Measurements from ENCODE around the gene RAB39A.

The RAB39A gene

DNA sequence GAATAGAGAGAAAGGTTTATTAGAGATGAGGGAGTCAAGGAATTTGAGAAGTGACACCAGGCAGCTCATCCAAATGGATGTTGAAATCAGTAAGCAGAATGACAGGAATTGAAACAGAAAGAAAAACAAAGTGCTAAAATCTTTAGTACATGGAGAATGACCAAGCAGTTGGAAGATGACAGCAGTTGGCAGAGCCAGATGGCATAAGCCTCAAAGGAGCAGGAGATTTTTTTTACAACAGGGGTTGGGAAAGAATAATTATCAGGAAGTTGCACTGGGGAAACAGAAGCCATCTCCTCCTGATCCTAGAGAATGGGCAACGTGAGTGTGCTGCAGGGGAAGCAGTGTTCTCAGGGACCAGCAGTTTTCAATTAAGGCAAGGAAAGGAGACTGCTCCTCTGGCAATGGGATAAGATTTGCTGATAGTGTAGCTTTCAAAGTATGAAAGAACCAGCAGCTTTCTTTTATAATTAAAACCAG, 28.9 kb downstream of the RAB39A start:
- no peak for FAIRE-seq
- DNase-seq (ENCODE audit: low spot score): no peak

- DNase-seq (ENCODE audit: low spot score) (no peak), FAIRE-seq (no peak)
These were observed 33.2 kb downstream of the RAB39A start for GRCh38 chr11:107961480-107961879.

DNA sequence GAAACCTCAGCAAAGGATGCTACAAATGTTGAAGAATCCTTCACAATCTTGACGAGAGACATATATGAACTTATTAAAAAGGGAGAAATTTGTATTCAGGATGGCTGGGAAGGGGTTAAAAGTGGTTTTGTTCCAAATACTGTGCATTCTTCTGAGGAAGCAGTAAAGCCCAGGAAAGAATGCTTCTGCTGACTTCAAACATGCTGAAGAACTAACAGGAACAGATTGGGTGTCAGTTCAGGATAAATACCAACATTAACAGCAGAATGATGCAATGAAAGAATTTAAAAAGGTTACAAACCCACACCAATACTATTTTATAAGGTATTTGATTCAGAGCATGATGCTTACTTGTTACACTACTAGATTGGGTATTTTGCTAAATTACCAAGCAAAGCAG, 33.9 kb downstream of the RAB39A start:
- FAIRE-seq (no peak), DNase-seq (ENCODE audit: low spot score) (no peak)

GRCh38 chr11:107963091-107963490, 34.8 kb downstream of the RAB39A start:
- no peak for DNase-seq (ENCODE audit: low spot score)
- FAIRE-seq: no peak

GRCh38 chr11:107969219-107969618, 41.0 kb downstream of the RAB39A start:
- FAIRE-seq: no peak
- DNase-seq (ENCODE audit: low spot score): no peak

GRCh38 chr11:107970049-107970448, 41.8 kb downstream of the RAB39A start:
- FAIRE-seq: no peak
- DNase-seq (ENCODE audit: low spot score): no peak

- no peak for FAIRE-seq
These were observed 45.4 kb downstream of the RAB39A start for GRCh38 chr11:107973641-107974040.

DNA sequence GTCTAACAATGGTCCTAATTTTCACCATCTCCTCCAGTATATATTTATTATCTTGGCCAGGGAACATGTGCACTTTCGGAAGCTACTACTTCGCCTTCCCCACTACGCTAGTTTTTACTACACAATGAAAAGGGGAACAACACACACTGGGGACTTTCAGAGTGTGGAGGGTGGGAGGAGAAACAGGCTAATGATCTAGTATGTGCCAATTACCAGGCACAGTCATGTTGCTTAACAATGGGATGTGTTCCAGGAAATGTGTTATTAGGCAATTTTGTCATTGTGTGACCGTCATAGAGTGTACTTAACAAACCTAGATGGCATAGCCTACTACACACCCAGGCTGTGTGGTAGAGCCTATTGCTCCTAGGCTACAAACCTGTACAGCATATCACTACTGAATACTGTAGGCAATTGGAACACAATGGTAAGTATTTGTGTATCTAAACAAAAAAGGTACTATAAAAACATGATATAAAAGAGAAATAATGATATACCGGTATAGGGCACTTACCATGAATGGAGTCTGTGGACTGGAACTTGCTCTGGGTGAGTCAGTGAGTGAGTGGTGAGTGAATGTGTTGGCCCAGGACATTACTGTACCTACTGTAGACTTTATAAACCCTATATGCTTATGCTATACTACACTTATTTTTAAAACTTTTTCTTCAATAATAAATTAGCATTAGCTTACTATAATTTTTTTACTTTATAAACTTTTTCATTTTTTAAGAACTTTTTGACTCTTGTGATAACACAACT, 60.3 kb downstream of the RAB39A start:
- FAIRE-seq: peak; percentile 71
- peak; percentile 7 for DNase-seq (ENCODE audit: low spot score)

More at GRCh38 chr11:107973641-107974040, 45.4 kb downstream of the RAB39A start:
- DNase-seq (ENCODE audit: low spot score): no peak

- FAIRE-seq: no peak
- no peak for DNase-seq (ENCODE audit: low spot score)
These were observed 63.7 kb downstream of the RAB39A start for GRCh38 chr11:107991868-107992414.

DNA sequence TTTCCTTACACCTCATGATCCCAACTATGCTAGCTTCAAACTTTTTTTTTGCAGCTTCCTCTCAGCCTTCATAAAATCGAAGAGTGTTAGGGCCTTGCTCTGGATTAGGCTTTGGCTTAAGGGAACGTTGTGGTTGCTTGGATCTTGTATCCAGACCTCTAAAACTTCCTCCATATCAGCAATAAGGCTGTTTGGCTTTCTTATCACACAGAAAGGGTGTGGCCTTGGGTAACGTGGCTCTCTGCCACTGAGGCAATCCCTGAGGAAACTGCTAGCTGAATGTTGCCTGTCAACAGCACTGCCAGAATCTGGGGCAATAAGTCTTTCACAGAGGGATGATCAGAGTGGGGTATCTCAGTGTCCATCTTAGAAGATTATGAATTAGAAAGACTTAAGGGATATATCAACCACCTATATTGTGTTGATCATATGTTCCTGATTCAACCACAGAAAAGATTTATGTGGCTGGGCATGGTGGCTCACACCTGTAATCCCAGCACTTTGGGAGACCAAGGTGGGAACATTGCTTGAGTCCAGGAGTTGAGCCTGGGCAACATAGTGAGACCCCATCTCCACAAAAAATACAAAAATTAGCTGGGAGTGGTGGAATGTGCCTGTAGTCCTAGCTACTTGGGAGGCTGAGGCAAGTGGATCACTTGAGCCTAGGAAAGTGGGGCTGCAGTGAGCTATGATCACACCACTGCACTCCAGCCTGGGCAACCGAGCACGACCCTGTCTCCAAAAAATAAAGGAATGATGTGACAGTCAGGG, 67.9 kb downstream of the RAB39A start:
- FAIRE-seq: no peak
- no peak for DNase-seq (ENCODE audit: low spot score)

- DNase-seq (ENCODE audit: low spot score) (no peak), FAIRE-seq (no peak)
These were observed 70.5 kb downstream of the RAB39A start for GRCh38 chr11:107998761-107999160.

GRCh38 chr11:107999759-108000455, 71.7 kb downstream of the RAB39A start:
- DNase-seq (ENCODE audit: low spot score) (peak; percentile 23), FAIRE-seq (peak; percentile 26)

GRCh38 chr11:108002476-108002875, 74.2 kb downstream of the RAB39A start:
- FAIRE-seq (no peak), DNase-seq (ENCODE audit: low spot score) (no peak)

DNA sequence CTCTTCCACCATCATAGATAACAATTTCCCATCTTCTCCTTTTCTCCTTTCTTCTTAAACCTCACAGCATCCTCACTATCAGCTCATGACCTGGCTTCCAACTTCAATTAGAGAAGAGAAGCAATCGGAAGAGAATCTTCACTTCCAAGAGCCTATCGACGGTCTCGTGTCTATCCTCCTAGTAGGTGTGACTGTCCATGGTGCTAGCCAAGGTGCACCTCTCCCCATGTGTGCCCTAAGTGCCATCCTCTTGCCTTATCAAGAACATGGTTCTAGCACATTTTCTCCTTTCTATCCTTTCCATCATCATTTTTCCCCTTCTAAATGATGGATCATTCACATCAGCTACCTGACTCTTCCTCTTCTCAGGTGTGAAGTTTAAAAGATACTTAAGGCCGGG, 75.4 kb downstream of the RAB39A start:
- FAIRE-seq: no peak
- DNase-seq (ENCODE audit: low spot score): no peak

DNA sequence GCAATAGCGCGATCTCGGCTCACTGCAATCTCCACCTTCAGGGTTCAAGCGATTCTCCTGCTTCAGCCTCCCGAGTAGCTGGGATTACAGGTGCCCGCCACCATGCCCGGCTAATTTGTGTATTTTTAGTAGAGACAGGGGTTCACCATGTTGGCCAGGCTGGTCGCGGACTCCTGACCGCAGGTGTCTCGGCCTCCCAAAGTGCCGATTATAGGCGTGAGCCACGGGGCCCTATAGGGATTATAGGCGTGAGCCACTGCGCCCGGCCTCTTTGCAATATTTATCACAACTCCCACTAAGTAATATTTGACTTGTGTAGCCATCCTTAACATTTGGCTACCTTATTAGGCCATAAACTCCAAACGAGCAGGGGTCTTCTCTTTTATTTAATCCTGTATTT, 79.6 kb downstream of the RAB39A start:
- FAIRE-seq (no peak), DNase-seq (ENCODE audit: low spot score) (no peak)

- DNase-seq (ENCODE audit: low spot score): peak; percentile 62
- FAIRE-seq: no peak
These were observed 80.6 kb downstream of the RAB39A start, which contains the start of gene CUL5 for GRCh38 chr11:108008656-108009496. Gene CUL5, plus strand, starts transcription at chr11:108008898. Its CDS starts 451 bp downstream, at chr11:108009349.

GRCh38 chr11:108009497-108010370, 81.5 kb downstream of the RAB39A start:
- no peak for FAIRE-seq
- DNase-seq (ENCODE audit: low spot score): no peak

DNA sequence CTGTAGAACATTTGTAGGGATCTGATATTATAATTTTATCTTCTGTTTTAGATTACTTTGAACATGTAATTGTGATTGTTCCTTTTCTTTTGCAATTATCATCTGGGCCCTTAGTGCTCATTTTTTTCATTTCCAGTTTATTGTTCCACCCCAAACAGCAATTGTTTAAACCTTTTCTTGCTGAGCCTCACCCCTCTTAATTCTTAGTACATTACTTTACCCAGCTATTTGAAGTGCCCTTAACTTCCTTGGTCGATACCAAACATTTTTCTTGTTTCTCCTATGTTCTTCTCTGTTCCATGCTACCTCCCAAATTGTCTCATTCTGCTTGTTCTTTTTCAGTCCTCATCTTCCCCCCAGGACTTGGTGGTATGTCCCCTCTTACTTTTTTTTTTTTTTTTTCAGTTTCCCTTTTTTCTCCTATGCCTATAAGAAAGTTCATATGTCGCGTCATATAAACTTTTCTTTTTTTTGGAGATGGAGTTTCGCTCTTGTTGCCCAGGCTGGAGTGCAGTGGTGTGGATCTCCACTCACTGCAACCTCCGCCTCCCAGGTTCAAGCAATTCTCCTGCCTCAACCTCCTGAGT, 84.0 kb downstream of the RAB39A start:
- DNase-seq (ENCODE audit: low spot score) (no peak), FAIRE-seq (no peak)

Data from RCC 7860 (cell line).